Activated T-cell treated with anti-CD3 and anti-CD28 coated beads for 1 hour (primary cell): ENCODE data around the gene CELF2.
A peak's percentile ranks its signal among the peaks of the same experiment; 100 is the strongest.
"Not testable (repeated sequence)": the region's sequence is repeated elsewhere in the genome, so short reads cannot be mapped to it uniquely, and the experiment has no call there.

Source experiments
- DNase-seq: peaks from one replicate; pipeline ENCODE4 v3.0.0-alpha.2; 2020; ENCODE audit warnings: low read depth

CELF2 gene

GRCh38 chr10:11176746-11177145 is 159.1 kb downstream of the CELF2 start:
- DNase-seq, result no peak

- DNase-seq, result no peak
Measured at GRCh38 chr10:11177381-11177780, 159.7 kb downstream of the CELF2 start.

- no peak for DNase-seq
Measured at GRCh38 chr10:11177926-11178471, 160.3 kb downstream of the CELF2 start.

GRCh38 chr10:11178606-11179515 is 161.2 kb downstream of the CELF2 start:
- DNase-seq, result peak; percentile 62

- no peak for DNase-seq
Measured at GRCh38 chr10:11179516-11180105, 161.9 kb downstream of the CELF2 start.

- DNase-seq, result peak; percentile 32
Measured at GRCh38 chr10:11180228-11180627, 162.6 kb downstream of the CELF2 start.

GRCh38 chr10:11181978-11182377 is 164.3 kb downstream of the CELF2 start:
- no peak for DNase-seq

GRCh38 chr10:11183015-11183414 is 165.3 kb downstream of the CELF2 start:
- DNase-seq, result no peak

- DNase-seq, result no peak
Measured at GRCh38 chr10:11184093-11184492, 166.4 kb downstream of the CELF2 start.

GRCh38 chr10:11185128-11185665 is 167.5 kb downstream of the CELF2 start:
- DNase-seq, result not testable (repeated sequence)

- no peak for DNase-seq
Measured at GRCh38 chr10:11186374-11186773, 168.7 kb downstream of the CELF2 start.

GRCh38 chr10:11189582-11190376 is 172.1 kb downstream of the CELF2 start:
- DNase-seq, result no peak

GRCh38 chr10:11191190-11191589 is 173.5 kb downstream of the CELF2 start:
- no peak for DNase-seq

GRCh38 chr10:11191678-11192077 is 174.0 kb downstream of the CELF2 start:
- no peak for DNase-seq

GRCh38 chr10:11192304-11193000 is 174.8 kb downstream of the CELF2 start:
- DNase-seq, result no peak

- no peak for DNase-seq
Measured at GRCh38 chr10:11193001-11193551, 175.4 kb downstream of the CELF2 start.

- no peak for DNase-seq
Measured at GRCh38 chr10:11194859-11195586, 177.4 kb downstream of the CELF2 start.

GRCh38 chr10:11195623-11196022 is 178.0 kb downstream of the CELF2 start:
- no peak for DNase-seq

- DNase-seq, result no peak
Measured at GRCh38 chr10:11197266-11197712, 179.6 kb downstream of the CELF2 start.

GRCh38 chr10:11197878-11198277 is 180.2 kb downstream of the CELF2 start:
- DNase-seq, result no peak
